Left ventricle myocardium inferior (tissue), 1 donor: ENCODE measurements around the gene MLH1. TPM values are rescaled to one million over a fixed set of nuclear protein-coding genes. Genes with fewer than 3 reads are reported as not detected.
A peak's percentile ranks its signal among the peaks of the same experiment; 100 is the strongest.

Experiments used
- DNase-seq: peaks from one replicate; pipeline ENCODE4 v3.0.0-alpha.2; 2020
- H3K27ac ChIP-seq: fragments of 200-600 bp; replicated peaks from 2 replicates; pipeline ENCODE4 v1.8.0; 2021
- H3K27me3 ChIP-seq: fragments of 200-600 bp; 2 replicates; pipeline ENCODE4 v1.8.0; 2021; ENCODE audit warnings: low read depth
- H3K36me3 ChIP-seq: fragments of 200-600 bp; 2 replicates; pipeline ENCODE4 v1.8.0; 2021
- H3K4me1 ChIP-seq: fragments of 200-600 bp; 2 replicates; pipeline ENCODE4 v1.8.0; 2021
- H3K4me3 ChIP-seq: fragments of 200-600 bp; 2 replicates; pipeline ENCODE4 v1.8.0; 2021; ENCODE audit warnings: mild to moderate bottlenecking, moderate library complexity
- H3K9me3 ChIP-seq: fragments of 200-600 bp; replicated peaks from 2 replicates; pipeline ENCODE4 v1.8.0; 2021
- intact Hi-C: fragments of 100-400 bp; cut with micrococcal nuclease; formaldehyde crosslinking; loops from one replicate; pipeline ENCODE4 v1.11.0; 2022
- total RNA-seq: library from RNA; stranded (reverse); fragmentation: NEBNext Ultra II Directional; extraction: Animal tissue kit (Norgen Biotek cat#: 25700); gene quantifications from one replicate; pipeline ENCODE4 v1.2.1, GENCODE V29; 2021
- TF ChIP-seq, protein P1 (sequence below): fragments of 200-600 bp; IDR thresholded peaks from 2 replicates; pipeline ENCODE4 v1.8.0; 2021; ENCODE audit warnings: antibody characterized with exemption, mild to moderate bottlenecking, borderline replicate concordance
- donor health status: DM: no; HTN: yes; CAD: no; lungs with severe emphysema.

MLH1 gene
- total RNA-seq, 1 donor from 2014 or later = 55.6 TPM

DNA sequence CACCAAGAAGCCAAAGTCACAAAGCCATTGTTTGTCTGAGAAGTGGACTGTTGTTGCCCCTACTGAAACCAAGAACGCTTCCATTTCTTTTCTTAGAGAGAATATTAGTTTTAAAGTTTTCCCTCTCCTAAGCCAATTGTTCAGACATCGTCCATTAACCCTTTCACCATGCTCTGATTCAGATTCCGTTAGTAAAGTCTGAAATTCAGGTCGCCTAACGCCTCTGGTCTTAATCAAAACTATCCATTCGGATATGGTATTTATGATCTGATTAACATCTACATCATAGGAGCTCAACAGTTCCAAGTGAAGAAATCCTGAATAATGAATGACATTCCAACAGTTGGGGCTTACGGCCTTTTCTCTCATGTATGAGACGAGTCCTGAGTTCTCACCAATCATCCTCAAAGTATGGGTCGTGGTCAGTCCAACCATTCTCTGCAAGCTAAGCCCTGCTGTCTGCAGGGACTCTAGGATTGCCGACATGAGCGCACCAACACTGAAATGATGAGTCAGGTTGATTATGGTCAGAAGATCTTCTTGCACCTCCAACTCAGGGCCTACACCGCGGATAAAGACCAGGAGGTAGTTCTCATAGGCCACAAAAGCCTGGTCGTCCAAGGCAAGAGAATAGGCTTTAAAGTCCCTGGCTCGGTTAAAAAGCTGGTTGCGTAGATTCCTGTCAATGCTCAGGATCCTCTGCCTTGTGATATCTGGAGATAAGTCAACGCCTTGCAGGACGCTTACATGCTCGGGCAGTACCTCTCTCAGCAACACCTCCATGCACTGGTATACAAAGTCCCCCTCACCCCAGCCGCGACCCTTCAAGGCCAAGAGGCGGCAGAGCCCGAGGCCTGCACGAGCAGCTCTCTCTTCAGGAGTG is 1.2 kb upstream of the MLH1 start:
- TF ChIP-seq, protein P1, sequence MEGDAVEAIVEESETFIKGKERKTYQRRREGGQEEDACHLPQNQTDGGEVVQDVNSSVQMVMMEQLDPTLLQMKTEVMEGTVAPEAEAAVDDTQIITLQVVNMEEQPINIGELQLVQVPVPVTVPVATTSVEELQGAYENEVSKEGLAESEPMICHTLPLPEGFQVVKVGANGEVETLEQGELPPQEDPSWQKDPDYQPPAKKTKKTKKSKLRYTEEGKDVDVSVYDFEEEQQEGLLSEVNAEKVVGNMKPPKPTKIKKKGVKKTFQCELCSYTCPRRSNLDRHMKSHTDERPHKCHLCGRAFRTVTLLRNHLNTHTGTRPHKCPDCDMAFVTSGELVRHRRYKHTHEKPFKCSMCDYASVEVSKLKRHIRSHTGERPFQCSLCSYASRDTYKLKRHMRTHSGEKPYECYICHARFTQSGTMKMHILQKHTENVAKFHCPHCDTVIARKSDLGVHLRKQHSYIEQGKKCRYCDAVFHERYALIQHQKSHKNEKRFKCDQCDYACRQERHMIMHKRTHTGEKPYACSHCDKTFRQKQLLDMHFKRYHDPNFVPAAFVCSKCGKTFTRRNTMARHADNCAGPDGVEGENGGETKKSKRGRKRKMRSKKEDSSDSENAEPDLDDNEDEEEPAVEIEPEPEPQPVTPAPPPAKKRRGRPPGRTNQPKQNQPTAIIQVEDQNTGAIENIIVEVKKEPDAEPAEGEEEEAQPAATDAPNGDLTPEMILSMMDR = no peak
- Histone ChIP-seq H3K4me1 (peaks cover 86% of the 10 kb centered on the region), H3K9me3 (no peaks in the 10 kb centered on the region), H3K27me3 (no peaks in the 10 kb centered on the region), H3K4me3 (peak overlapping the region; percentile 79), H3K27ac (peak overlapping the region; percentile 97), H3K36me3 (peaks cover 28% of the 10 kb centered on the region)
- DNase-seq = no peak
- intact Hi-C loops = no loop called here

DNA sequence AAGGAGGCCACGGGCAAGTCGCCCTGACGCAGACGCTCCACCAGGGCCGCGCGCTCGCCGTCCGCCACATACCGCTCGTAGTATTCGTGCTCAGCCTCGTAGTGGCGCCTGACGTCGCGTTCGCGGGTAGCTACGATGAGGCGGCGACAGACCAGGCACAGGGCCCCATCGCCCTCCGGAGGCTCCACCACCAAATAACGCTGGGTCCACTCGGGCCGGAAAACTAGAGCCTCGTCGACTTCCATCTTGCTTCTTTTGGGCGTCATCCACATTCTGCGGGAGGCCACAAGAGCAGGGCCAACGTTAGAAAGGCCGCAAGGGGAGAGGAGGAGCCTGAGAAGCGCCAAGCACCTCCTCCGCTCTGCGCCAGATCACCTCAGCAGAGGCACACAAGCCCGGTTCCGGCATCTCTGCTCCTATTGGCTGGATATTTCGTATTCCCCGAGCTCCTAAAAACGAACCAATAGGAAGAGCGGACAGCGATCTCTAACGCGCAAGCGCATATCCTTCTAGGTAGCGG is 452 bp upstream of the MLH1 start, which contains the start of gene EPM2AIP1:
EPM2AIP1 (minus strand) TSS at position 326 of the 520 bp plus-strand sequence; CDS start at position 272, 54 bp downstream.
- TF ChIP-seq, protein P1 = peak; percentile 52
- H3K36me3 ChIP-seq = peaks cover 30% of the 10 kb centered on the region
- DNase-seq = no peak
- H3K4me1 ChIP-seq = peaks cover 86% of the 10 kb centered on the region
- intact Hi-C loops = no loop called here
- peak within 1 kb of the TSS; percentile 79 for H3K4me3 ChIP-seq
- H3K27ac ChIP-seq = peak within 1 kb of the TSS; percentile 97
- H3K9me3 ChIP-seq = no peaks in the 10 kb centered on the region
- no peaks in the 10 kb centered on the region for H3K27me3 ChIP-seq

GRCh38 chr3:37014620-37015019 is 21.3 kb downstream of the MLH1 start:
- TF ChIP-seq, protein P1 = no peak
- DNase-seq = peak; percentile 81
- peak overlapping the region; percentile 83 for H3K27ac ChIP-seq
- H3K9me3 ChIP-seq = no peaks in the 10 kb centered on the region
- no peaks in the 10 kb centered on the region for H3K27me3 ChIP-seq
- H3K4me1 ChIP-seq = peaks cover 39% of the 10 kb centered on the region
- no peak overlapping the region for H3K4me3 ChIP-seq
- intact Hi-C loops = no loop called here
- peaks cover 80% of the 10 kb centered on the region for H3K36me3 ChIP-seq

- Histone ChIP-seq H3K9me3 (no peaks in the 10 kb centered on the region), H3K4me3 (no peak overlapping the region), H3K36me3 (peaks cover 87% of the 10 kb centered on the region), H3K4me1 (peaks cover 39% of the 10 kb centered on the region), H3K27ac (peak overlapping the region; percentile 83), H3K27me3 (no peaks in the 10 kb centered on the region)
- TF ChIP-seq, protein P1 = no peak
- DNase-seq = peak; percentile 37
- intact Hi-C loops = no loop called here
Observed at GRCh38 chr3:37015642-37016041, 22.3 kb downstream of the MLH1 start.

DNA sequence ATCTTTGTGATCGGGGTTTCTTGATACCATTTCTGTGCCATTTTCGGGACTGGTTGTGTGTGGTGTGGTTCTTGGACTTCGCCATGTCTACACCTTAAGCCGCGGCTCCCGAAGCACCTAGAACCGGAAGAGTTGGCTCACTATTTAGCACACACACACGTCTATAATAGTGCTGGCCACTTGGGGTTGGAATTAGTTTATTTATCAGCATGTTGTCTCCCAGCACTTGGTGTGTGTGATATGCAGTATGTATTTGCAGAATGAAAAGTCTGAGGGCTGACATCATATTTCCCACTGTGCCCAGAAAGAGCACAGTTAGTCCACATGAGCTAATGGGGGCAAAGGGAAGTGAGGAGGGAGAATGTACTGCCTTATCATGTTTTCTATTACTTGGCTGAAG is 23.6 kb downstream of the MLH1 start:
- Histone ChIP-seq H3K27me3 (no peaks in the 10 kb centered on the region), H3K36me3 (peaks cover 87% of the 10 kb centered on the region), H3K9me3 (no peaks in the 10 kb centered on the region), H3K27ac (peak overlapping the region; percentile 83), H3K4me3 (no peak overlapping the region), H3K4me1 (peaks cover 39% of the 10 kb centered on the region)
- intact Hi-C loops = no loop called here
- TF ChIP-seq, protein P1 = peak; percentile 13
- DNase-seq = no peak
